Osteoblast (primary cell): ENCODE results near the gene FAM3B. TPM values are rescaled to one million over a fixed set of nuclear protein-coding genes. Genes with fewer than 3 reads are reported as not detected.
A peak's percentile ranks its signal among the peaks of the same experiment; 100 is the strongest.

Experiments used
- DNase-seq: peaks from one replicate; pipeline ENCODE4 v3.0.0; 2011; ENCODE audit warnings: low spot score, mixed read lengths; ENCODE audit not compliant: insufficient read length; ENCODE audit errors: missing footprints
- H2AFZ ChIP-seq: 2 replicates; pipeline ENCODE4 v1.6.0; 2011; ENCODE audit warnings: mild to moderate bottlenecking, low read length
- H3K27ac ChIP-seq: 2 replicates; pipeline ENCODE4 v1.5.1; 2011; ENCODE audit warnings: mild to moderate bottlenecking, low read depth, low read length, moderate library complexity
- H3K27me3 ChIP-seq: 2 replicates; pipeline ENCODE4 v1.6.0; 2012; ENCODE audit warnings: mild to moderate bottlenecking, control low read depth, inconsistent platforms, low read length, moderate library complexity; ENCODE audit not compliant: insufficient read depth
- H3K36me3 ChIP-seq: 2 replicates; pipeline ENCODE4 v1.5.1; 2011; ENCODE audit warnings: mild to moderate bottlenecking, low read length, control low read depth, moderate library complexity; ENCODE audit not compliant: insufficient read depth
- H3K4me1 ChIP-seq: 2 replicates; pipeline ENCODE4 v1.5.1; 2011; ENCODE audit warnings: mild to moderate bottlenecking, low read length, control low read depth, moderate library complexity; ENCODE audit not compliant: insufficient read depth
- H3K4me2 ChIP-seq: 2 replicates; pipeline ENCODE4 v1.6.0; 2011; ENCODE audit warnings: mild to moderate bottlenecking, low read length; ENCODE audit not compliant: insufficient read depth
- H3K4me3 ChIP-seq: fragments of 200-600 bp; sonication (generic); 3 replicates; pipeline ENCODE4 v1.5.1; 2012; ENCODE audit warnings: mild to moderate bottlenecking, low read length, inconsistent platforms; ENCODE audit not compliant: insufficient read depth
- H3K79me2 ChIP-seq: 2 replicates; pipeline ENCODE4 v1.6.0; 2012; ENCODE audit warnings: mild to moderate bottlenecking, low read length, control low read depth, inconsistent platforms; ENCODE audit not compliant: insufficient read depth
- H3K9me3 ChIP-seq: 2 replicates; pipeline ENCODE4 v1.5.1; 2011; ENCODE audit warnings: low read depth, low read length, control low read depth
- H4K20me1 ChIP-seq: 2 replicates; pipeline ENCODE4 v1.6.0; 2012; ENCODE audit warnings: mild to moderate bottlenecking, low read length, control low read depth; ENCODE audit not compliant: insufficient read depth
- CTCF ChIP-seq: IDR thresholded peaks from 2 replicates; pipeline ENCODE4 v1.5.1; 2011; ENCODE audit warnings: mild to moderate bottlenecking, low read depth, low read length, moderate library complexity; ENCODE audit errors: extremely low read depth
- total RNA-seq: library from RNA; depleted of rRNA; stranded (reverse); fragments of >200 nt; gene quantifications from 2 replicates; pipeline ENCODE4 v1.2.3, GENCODE V29; 2012

Gene FAM3B, protein sequence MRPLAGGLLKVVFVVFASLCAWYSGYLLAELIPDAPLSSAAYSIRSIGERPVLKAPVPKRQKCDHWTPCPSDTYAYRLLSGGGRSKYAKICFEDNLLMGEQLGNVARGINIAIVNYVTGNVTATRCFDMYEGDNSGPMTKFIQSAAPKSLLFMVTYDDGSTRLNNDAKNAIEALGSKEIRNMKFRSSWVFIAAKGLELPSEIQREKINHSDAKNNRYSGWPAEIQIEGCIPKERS
- not detected in 2 replicates for total RNA-seq

DNA sequence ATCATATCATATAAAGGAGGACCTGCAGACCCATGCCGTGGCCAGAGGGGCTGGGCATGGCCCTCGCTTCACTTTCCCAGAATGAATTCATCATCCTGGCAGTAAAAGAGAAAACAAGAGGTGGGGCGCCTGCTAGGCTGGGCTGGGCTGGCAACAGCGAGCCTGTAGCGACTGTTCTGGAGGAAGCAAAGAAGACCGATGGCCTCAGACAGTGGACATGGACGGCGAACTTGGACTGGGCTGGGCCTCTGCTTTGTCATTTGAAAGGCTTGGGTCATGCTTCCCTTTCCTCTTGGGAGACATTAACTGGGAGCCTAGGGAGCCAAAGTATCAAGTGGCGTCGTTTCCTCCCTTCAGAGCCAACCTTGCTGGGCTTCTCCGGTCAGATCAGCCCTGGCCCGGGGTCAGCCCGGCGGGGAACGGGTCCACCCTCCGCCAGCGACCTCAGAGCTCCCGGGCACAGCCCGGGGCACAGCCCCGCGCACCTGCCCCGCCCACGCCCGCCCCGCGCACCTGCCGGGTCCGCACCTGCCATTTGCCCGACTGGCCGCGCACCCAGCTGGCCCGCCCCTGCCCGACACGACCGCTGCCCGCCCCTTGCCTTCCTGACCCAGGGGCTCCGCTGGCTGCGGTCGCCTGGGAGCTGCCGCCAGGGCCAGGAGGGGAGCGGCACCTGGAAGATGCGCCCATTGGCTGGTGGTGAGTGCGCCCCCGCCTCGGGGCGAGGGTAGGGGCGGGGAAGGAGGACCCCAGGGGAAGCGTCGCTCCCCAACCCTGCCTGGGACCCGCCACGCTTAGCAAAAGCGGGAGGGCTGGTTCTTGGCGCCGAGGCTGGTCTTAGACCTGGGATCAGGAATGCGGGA is at the start of gene FAM3B:
FAM3B (plus strand) TSS at position 602 of the 863 bp plus-strand sequence; CDS start at position 681, 79 bp downstream.
- DNase-seq: peak; percentile 64
- H3K36me3 ChIP-seq: no peaks in the 10 kb centered on the region
- H3K4me2 ChIP-seq: no peak within 1 kb of the TSS
- TF ChIP-seq CTCF: no peak
- H3K4me3 ChIP-seq: no peak within 1 kb of the TSS
- H3K27me3 ChIP-seq: peaks cover 32% of the 10 kb centered on the region
- no peaks in the 10 kb centered on the region for H3K4me1 ChIP-seq
- H2AFZ ChIP-seq: no peak within 1 kb of the TSS
- H3K9me3 ChIP-seq: no peaks in the 10 kb centered on the region
- H3K79me2 ChIP-seq: no peaks in the 10 kb centered on the region
- H3K27ac ChIP-seq: no peak within 1 kb of the TSS
- H4K20me1 ChIP-seq: no peaks in the 10 kb centered on the region

DNA sequence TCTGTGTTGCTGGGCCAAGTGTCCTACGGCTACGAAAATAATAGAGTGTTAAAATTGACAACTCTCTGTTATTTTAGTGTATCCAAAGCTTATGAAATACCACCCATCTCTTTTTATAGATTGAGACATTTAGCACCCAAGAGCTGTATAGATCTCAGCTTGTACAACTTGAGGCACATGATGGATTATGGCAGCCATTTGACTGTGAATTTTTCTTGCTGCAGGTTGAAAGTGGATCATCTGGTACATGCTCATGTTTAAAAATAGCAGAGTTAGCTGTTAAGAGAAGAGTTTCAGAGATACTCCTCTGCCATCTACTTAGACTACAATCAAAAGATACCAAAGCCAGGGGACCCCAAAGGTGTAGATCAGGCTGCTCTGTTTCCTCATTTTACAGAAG is 49.3 kb upstream of the FAM3B start:
- no peaks in the 10 kb centered on the region for H3K27me3 ChIP-seq
- H4K20me1 ChIP-seq: no peaks in the 10 kb centered on the region
- no peak overlapping the region for H3K4me2 ChIP-seq
- no peak overlapping the region for H2AFZ ChIP-seq
- H3K4me3 ChIP-seq: no peak overlapping the region
- H3K4me1 ChIP-seq: no peaks in the 10 kb centered on the region
- H3K79me2 ChIP-seq: no peaks in the 10 kb centered on the region
- no peaks in the 10 kb centered on the region for H3K36me3 ChIP-seq
- no peak for DNase-seq
- TF ChIP-seq CTCF: no peak
- H3K27ac ChIP-seq: no peak overlapping the region
- H3K9me3 ChIP-seq: no peaks in the 10 kb centered on the region

DNA sequence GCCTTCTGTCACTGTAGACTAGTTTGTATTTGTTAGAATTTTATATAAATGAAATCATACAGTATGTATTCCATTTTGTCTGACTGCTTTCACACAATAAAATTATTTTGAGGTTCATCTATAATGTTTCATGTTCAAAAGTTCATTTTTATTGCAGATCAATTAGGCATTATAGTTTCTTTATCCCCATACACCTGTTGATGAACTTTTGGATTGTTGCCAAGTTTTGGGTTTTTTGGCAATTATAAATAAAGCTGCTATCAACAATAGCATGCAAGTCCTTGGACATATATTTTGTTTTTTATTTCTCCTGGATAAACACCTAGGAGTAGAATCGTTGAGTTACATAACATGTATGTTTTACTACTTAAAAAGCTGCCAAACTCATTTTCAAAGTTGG is 47.1 kb upstream of the FAM3B start:
- no peaks in the 10 kb centered on the region for H3K36me3 ChIP-seq
- H3K27me3 ChIP-seq: no peaks in the 10 kb centered on the region
- no peak for DNase-seq
- H3K9me3 ChIP-seq: no peaks in the 10 kb centered on the region
- no peaks in the 10 kb centered on the region for H4K20me1 ChIP-seq
- H3K4me2 ChIP-seq: no peak overlapping the region
- no peak overlapping the region for H2AFZ ChIP-seq
- TF ChIP-seq CTCF: no peak
- no peak overlapping the region for H3K4me3 ChIP-seq
- no peaks in the 10 kb centered on the region for H3K79me2 ChIP-seq
- H3K27ac ChIP-seq: no peak overlapping the region
- H3K4me1 ChIP-seq: no peaks in the 10 kb centered on the region

DNA sequence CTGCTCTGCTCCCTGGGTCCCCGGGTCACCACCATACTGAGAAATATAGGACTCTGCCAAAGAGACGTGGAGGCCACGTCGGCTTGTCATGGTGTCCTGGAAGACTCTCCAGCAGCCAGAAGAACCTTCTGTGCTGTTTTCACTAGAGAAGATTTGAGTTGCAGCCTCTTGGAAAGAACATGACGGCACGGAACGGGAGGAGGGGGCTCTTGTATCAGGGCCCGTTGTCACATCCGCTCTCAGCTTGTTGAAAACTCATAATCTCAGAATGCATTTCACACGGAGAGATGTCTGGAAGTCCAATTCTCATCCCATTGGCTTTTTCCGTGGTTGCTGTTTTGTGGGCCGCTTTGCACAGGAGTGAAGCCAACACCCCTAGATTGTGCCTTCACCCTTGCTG is 39.4 kb upstream of the FAM3B start:
- TF ChIP-seq CTCF: no peak
- Histone ChIP-seq H4K20me1 (no peaks in the 10 kb centered on the region), H3K36me3 (peaks cover 7% of the 10 kb centered on the region), H3K4me2 (no peak overlapping the region), H3K27ac (no peak overlapping the region), H3K27me3 (peaks cover 9% of the 10 kb centered on the region), H3K4me1 (no peaks in the 10 kb centered on the region), H3K79me2 (no peaks in the 10 kb centered on the region), H2AFZ (no peak overlapping the region), H3K4me3 (no peak overlapping the region), H3K9me3 (no peaks in the 10 kb centered on the region)
- DNase-seq: no peak
